Hematopoietic multipotent progenitor cell treated with erythropoietin and hydrocortisone succinate and interleukin-3 and kit ligand, for 6 days (in vitro differentiated cells): ENCODE measurements around the gene CCDC174.

Experiments used
- DNase-seq: peaks from one replicate; pipeline ENCODE4 v3.0.0-alpha.2; 2015

CCDC174 gene

DNA sequence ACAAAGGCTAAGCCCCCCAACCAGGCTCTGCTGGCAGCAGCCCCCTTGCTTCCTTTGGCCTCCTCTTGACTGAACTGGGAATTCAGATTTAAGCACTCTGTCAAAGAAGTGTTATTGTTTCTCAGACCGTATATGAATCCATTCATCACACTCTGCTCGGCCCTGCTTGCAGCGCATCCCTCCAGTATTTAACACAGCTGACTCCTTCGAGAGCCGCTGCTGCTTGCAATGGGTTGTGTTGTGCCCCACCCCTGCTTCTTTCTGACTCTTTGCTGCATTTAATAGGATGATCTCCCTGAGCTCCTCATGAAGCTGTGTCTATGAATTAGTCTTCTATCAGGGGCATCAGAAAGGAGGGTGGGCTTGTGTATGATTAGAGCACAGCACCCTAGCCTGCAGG lies 54.5 kb downstream of the CCDC174 start:
- no peak for DNase-seq

DNA sequence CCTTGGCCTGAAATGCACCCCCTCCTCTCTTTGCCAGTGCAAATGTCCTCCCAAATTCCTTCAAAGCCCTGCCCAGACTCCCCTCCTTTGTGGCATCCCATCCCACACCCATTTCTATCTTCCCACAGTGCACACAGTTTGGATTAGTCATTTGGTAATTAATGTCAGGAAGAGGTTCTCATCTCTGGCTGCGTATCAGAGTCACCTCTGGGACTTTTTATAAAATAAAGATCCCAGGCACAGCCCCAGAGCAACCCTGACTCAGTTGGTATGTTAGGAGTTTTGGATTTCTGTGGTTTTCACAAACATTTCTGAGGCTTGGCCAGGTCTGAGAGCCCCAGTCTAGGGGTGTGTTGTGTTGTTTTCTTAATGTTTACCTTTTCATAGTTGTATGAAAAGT lies 65.0 kb downstream of the CCDC174 start:
- DNase-seq, result no peak

DNA sequence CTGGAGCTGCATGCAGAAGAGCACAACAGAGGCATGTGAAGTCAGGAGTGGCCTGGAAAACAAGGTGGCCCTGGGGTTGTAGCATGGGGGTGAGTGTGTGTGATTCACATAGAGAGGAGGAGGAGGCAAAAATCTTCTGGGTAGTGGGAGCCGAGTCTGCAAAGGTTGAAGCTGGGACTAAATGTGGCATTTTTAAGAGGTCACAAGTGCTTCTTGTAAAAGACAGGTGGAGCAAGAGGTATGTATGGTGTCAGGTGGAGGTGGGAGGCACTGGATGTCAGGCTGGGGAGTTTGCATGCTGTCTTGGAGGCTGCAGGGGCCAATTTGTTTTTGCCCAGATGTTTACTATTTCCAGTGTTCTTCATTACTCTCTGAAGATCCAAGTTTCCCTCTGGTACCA lies 65.7 kb downstream of the CCDC174 start:
- DNase-seq, result no peak

DNA sequence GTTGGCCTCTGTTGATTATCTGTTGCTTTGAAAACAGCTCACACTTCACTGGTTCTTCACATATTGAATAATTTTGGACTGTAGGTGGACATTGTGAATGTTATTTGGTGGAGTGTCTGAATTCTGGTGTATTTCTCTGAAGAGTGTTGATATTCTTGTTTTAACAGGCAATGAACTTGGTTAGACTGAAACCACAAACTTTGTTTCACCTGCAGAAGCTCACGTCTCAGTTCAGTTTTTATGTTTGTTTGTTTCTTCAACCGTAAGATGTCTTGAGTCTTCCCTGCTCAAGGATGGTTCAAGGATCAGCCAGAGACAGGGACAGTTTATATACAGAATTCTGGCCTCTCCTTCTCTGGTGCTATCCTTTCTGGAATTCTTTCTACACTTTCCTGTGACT lies 67.0 kb downstream of the CCDC174 start:
- no peak for DNase-seq

DNA sequence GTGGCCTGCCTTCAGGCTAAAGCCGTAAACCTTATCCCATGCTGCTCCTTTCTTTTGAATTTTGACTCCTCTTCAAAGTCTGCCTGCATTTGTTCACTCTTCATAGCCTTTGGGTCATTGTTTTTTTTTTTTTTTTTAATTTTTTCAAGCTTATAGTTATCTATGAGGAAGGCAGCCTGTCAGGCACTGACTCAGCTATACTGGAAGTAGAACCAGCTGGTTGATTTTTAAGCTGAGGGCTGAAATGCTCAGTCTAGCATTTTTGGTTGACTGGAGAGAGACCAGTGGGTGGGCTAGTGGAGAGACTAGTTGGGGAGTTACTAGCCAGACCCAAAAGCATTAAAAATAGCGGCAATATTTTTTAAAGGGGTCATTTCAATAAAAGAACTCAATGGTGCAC lies 67.4 kb downstream of the CCDC174 start:
- peak; percentile 4 for DNase-seq

DNA sequence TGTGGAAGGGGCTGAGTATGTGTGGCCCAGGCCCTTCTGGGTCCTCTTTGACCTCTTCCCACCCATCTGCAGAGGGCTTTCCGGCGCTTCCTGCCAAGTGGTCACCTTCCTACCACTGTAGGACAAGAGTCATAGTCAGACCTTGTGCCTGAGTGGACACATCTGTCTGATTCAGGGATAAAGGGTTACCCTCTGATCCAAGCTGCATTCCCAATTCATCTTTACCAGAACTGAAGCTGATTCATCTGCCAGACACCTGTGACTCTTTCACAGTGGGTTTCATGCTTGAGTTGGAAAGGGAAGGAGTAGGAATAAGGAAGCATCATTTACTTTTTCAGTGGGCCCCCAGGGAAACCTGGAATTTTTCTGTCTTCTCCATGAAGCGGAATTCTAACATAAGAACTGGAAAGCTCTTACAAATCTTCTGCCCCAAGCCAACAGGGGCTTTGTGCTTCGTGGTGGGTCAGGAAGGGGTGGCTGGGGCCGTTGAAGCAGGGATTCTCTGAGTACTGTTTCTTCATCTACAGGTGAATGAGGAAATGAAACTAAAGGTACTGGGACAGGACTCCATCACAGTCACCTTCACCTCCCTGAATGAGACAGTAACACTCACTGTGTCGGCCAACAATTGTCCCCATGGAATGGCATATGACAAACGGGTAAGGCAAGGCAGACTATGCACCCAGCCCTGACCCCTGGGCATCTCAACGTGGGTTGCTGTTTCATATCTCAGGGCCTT lies 69.7 kb downstream of the CCDC174 start:
- no peak for DNase-seq
